HepG2 (cell line): ENCODE data around the gene AGXT. TPM values are rescaled to one million over a fixed set of nuclear protein-coding genes. Genes with fewer than 3 reads are reported as not detected.

Experiments
- ARID5B ChIP-seq: IDR thresholded peaks from 2 replicates; pipeline ENCODE4 v1.4.0; 2020; ENCODE audit warnings: mild to moderate bottlenecking, missing genetic modification reagents
- FOSL2 ChIP-seq: sonication (generic); formaldehyde crosslinking; IDR thresholded peaks from 2 replicates; pipeline ENCODE4 v1.4.0; 2020; ENCODE audit warnings: missing genetic modification reagents
- FOXP1 ChIP-seq, 2 experiments: fragments of 450-650 bp in 1 of 2; IDR thresholded peaks; 2 replicates each; pipeline ENCODE4 v1.6.1; 2017 to 2018; ENCODE audit warnings: antibody characterized with exemption in 1 of 2
- GRHL1 ChIP-seq: sonication (generic); formaldehyde crosslinking; conservative IDR thresholded peaks from 2 replicates; pipeline ENCODE4 v1.8.0; 2022; ENCODE audit warnings: missing genetic modification reagents
- LCORL ChIP-seq, 2 experiments: fragments of 450-650 bp in 1 of 2; sonication (generic) in 1 of 2; formaldehyde crosslinking in 1 of 2; IDR thresholded peaks; 2 replicates each; pipeline versions ENCODE4 v1.5.0 to v1.6.1; 2017 to 2020; ENCODE audit warnings: antibody characterized with exemption in 1 of 2, missing genetic modification reagents in 1 of 2
- MEIS2 ChIP-seq: sonication (generic); formaldehyde crosslinking; IDR thresholded peaks from 2 replicates; pipeline ENCODE4 v1.9.0; 2021; ENCODE audit warnings: mild to moderate bottlenecking, missing genetic modification reagents
- MIXL1 ChIP-seq: IDR thresholded peaks from 2 replicates; pipeline ENCODE4 v1.6.1; 2016
- MXI1 ChIP-seq: IDR thresholded peaks from 3 replicates; pipeline ENCODE4 v1.6.1; 2012; ENCODE audit warnings: low read depth, low read length, inconsistent platforms, borderline replicate concordance
- NCOA2 ChIP-seq: sonication (generic); formaldehyde crosslinking; IDR thresholded peaks from 2 replicates; pipeline ENCODE4 v1.8.0; 2022; ENCODE audit warnings: inconsistent platforms
- PHF8 ChIP-seq: sonication (generic); formaldehyde crosslinking; IDR thresholded peaks from 2 replicates; pipeline ENCODE4 v1.5.0; 2020; ENCODE audit warnings: missing genetic modification reagents
- PRDM15 ChIP-seq: sonication (generic); formaldehyde crosslinking; IDR thresholded peaks from 2 replicates; pipeline ENCODE4 v1.4.0; 2020; ENCODE audit warnings: missing genetic modification reagents
- PTBP1 ChIP-seq: fragments of 200-400 bp; formaldehyde crosslinking; IDR thresholded peaks from 2 replicates; pipeline ENCODE4 v1.6.1; 2018; ENCODE audit warnings: low read length, low read depth; ENCODE audit not compliant: poor library complexity, severe bottlenecking
- RARA ChIP-seq: IDR thresholded peaks from 2 replicates; pipeline ENCODE4 v1.6.1; 2016; ENCODE audit warnings: missing genetic modification reagents, missing compliant biosample characterization
- RBFOX2 ChIP-seq: fragments of 200-400 bp; formaldehyde crosslinking; IDR thresholded peaks from 2 replicates; pipeline ENCODE4 v1.6.1; 2017; ENCODE audit warnings: low read depth, mild to moderate bottlenecking, low read length
- SALL2 ChIP-seq: sonication (generic); formaldehyde crosslinking; IDR thresholded peaks from 2 replicates; pipeline ENCODE4 v1.8.1; 2023; ENCODE audit warnings: mild to moderate bottlenecking, missing genetic modification reagents, inconsistent platforms
- SPEN ChIP-seq: sonication (generic); formaldehyde crosslinking; IDR thresholded peaks from 2 replicates; pipeline ENCODE4 v1.5.1; 2020; ENCODE audit warnings: low read depth, mild to moderate bottlenecking, missing genetic modification reagents
- ZNF614 ChIP-seq: IDR thresholded peaks from 2 replicates; pipeline ENCODE4 v1.6.1; 2018; ENCODE audit warnings: missing biosample characterization, missing genetic modification reagents, inconsistent platforms, borderline replicate concordance
- ZNF749 ChIP-seq: sonication (generic); formaldehyde crosslinking; IDR thresholded peaks from 2 replicates; pipeline ENCODE4 v1.8.0; 2022; ENCODE audit warnings: mild to moderate bottlenecking, missing genetic modification reagents, moderate library complexity, borderline replicate concordance
- ZSCAN29 ChIP-seq: sonication (generic); formaldehyde crosslinking; conservative IDR thresholded peaks from 2 replicates; pipeline ENCODE4 v1.4.0; 2020; ENCODE audit warnings: mild to moderate bottlenecking, missing genetic modification reagents
- polyA plus RNA-seq, 8 experiments: library from polyadenylated mRNA; depleted of rRNA in 3 of 8; stranded (reverse) in 7 of 8; unstranded in 1 of 8; fragments of >200 nt; fragmentation: Illumina TruSeq in 4 of 8; extraction: Trizol in 4 of 8; gene quantifications; 2 replicates each; pipeline versions ENCODE4 v1.2.1 to v1.2.3, GENCODE V29; 2011 to 2016; ENCODE audit warnings: low read depth in 4 of 8, missing spikeins in 1 of 8, mixed read lengths in 1 of 8; ENCODE audit not compliant: insufficient read depth in 1 of 8
- total RNA-seq, 5 experiments: library from RNA; depleted of rRNA; stranded (reverse); fragments of >200 nt; fragmentation: Illumina TruSeq; extraction: Trizol; gene quantifications; 2 replicates each; pipeline ENCODE4 v1.2.3, GENCODE V29; 2016; ENCODE audit warnings: low read depth in 1 of 5

AGXT gene
- total and polyA plus RNA-seq, 2 of the 13 experiments (the other 11 are each of a cell fraction or from before 2014, with no cell fraction given): 41.9 to 96.1 TPM

- TF ChIP-seq GRHL1 (no peak), RARA (CRISPR knock-in tag) (no peak), RBFOX2 (no peak), ARID5B (CRISPR knock-in tag) (no peak), MEIS2 (CRISPR knock-in tag) (no peak), PTBP1 (no peak), MIXL1 (no peak), ZSCAN29 (no peak), FOXP1 (IDR thresholded peaks at IDR 0.05) (no peak), FOXP1 (CRISPR knock-in tag; IDR thresholded peaks at IDR 0.05) (no peak), ZNF614 (no peak), MXI1 (no peak), SPEN (CRISPR knock-in tag) (0 out of 2 replicates have a peak, but pooled peaks have one; percentile 12), LCORL (IDR thresholded peaks at IDR 0.05) (no peak), LCORL (CRISPR knock-in tag; IDR thresholded peaks at IDR 0.05) (0 out of 2 replicates have a peak, but pooled peaks have one; percentile 5), SALL2 (no peak), NCOA2 (no peak), ZNF749 (CRISPR knock-in tag) (no peak), PHF8 (peak; percentile 18; the same call in 1 of the 2 replicates), FOSL2 (CRISPR knock-in tag) (no peak), PRDM15 (CRISPR knock-in tag) (no peak)
These were observed 27.8 kb downstream of the AGXT start (continued) for GRCh38 chr2:240896394-240896793.
